ENCODE results near the gene SETDB2.

The SETDB2 gene

DNA sequence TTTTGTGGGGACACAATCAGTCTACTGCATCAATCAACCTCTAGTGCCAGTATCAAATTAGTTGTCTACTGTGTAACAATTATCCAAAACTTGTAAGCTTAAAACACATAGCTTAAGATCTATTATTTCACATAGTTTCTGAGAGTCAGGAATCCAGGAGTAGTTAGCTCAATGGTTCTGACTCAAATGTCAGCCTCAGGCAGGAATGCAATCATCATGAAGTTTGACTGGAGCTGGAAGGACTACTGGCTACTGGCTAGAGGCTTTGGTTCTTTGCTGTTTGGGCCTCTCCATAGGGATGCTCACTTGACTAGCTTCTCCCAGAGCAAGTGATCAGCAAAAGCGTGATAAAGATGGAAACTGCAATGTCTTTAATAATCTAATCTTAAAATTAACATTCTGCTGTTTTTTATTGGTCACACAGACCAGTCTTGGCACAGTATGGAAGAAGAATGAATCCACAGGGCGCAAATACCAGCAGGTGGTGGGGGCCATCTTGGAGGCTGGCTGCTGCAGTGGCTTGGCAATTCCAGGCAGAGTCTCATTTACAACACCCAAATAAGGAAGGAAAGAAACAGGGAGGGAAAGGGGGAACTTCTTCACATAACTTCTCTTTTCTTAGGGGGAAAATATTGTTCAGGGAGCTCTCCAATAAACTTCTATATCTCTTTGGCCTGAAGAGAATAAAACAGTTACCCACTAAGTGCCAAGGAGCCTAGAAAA is 15.9 kb upstream of the SETDB2 start:
- no peak for DNase-seq (ENCODE audit: low read depth in 1 of 2, low spot score in 1 of 2)

DNA sequence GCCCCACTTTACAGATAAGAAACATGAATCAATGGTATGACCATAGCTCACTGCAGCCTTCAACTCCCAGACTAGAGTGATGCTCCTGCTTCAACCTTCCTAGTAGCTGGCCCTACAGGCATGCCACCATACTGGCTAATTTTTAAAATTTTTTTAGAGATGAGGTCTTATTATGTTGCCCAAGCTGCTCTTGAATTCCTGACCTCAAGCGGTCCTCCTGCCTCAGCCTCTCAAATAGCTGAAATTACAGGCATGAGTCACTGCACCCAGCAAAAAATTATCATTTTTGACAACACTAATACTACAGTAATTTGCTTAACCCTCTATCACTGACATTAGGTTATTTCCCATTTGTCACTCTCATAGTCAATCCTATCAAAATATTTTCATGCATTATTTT is 15.0 kb upstream of the SETDB2 start:
- DNase-seq (ENCODE audit: low read depth in 1 of 2, low spot score in 1 of 2): no peak

DNA sequence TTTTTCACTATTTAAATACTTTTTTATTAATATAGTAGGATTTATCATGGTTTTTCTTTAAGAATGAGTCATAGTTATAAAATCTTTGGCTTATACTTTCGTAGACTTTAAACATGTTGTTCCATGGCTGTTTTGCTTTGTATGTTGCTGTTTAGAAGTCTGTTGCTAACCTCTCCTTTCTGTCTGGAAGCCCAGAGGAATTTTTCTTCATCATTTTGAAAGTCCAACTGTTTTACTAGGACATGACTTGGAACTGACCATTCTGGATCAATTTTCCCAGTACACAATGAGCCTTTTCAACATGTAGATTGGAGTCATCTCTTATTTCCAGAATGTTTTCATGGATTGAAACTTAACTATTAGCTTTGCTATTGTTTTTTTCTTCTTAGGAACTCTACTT is 8.1 kb upstream of the SETDB2 start:
- DNase-seq (ENCODE audit: low read depth in 1 of 2, low spot score in 1 of 2): no peak

DNA sequence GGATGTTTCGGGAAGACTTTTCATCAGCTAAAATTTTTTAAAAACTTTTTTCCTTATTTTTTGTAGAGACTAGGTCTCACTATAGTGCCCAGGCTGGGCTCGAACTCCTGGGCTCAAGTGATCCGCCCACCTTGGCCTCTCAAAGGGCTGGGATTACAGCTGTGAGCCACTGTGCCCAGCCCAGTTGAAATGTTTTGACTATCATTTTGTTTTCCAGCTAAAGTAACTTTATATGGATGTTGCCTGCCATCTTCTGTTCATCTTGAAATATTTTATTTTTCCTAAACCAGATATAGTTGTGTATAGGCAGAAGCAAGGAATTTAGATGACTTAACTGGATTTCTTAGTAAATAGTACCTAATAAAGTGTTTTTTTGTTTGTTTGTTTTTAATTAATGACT is 7.2 kb upstream of the SETDB2 start:
- no peak for DNase-seq (ENCODE audit: low read depth in 1 of 2, low spot score in 1 of 2)

DNA sequence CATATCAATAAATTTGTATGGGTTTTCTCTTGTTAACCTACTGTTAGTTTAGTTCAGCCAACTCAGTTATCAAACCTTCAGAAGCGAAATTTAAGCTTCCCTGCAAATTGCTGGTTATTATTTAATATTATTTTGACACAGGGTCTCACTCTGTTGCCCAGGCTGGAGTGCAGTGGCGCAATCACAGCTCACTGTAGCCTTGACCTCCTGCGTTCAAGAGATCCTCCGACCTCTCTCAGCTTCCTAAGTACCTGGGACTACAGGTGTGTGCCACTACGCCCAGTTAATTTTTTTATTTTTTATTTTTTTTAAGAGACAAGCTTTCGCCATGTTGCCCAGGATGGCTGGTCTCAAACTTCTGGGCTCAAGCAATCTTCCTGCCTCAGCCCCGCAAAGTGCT is 6.4 kb upstream of the SETDB2 start:
- no peak for DNase-seq (ENCODE audit: low read depth in 1 of 2, low spot score in 1 of 2)

DNA sequence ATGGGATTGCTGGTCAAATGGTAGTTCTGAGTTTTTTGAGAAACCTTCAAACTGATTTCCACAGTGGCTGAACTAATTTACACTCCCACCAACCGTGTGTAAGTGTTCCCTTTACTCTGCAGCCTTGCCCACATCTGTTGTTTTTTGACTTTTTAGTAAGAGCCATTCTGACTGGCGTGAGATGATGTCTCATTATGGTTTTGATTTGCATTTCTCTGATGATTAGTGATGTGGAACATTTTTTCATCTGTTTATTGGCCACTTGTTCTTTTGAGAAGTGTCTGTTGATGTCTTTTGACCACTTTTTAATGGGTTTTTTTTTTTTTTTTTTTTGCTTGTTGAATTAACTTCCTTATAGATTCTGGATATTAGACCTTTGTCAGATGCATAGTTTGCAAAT is 4.5 kb upstream of the SETDB2 start:
- DNase-seq (ENCODE audit: low read depth in 1 of 2, low spot score in 1 of 2): no peak

DNA sequence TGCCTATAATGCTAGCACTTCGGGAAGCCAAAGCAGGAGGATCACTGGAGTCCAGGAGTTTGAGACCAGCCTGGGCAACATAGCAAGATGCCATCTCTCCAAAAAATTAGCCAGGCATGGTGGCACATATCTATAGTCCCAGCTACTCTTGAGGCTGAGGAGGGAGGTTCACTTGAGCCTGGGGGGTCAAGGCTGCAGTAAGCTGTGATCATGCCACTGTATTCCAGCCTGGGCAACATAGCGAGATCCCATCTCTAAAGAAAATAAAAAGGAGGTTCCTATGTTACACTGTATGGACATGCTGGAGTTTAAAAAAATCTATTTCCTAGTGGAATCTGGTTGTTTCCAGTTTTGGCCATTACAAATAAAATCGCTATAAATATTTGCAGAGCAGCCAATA is 2.8 kb upstream of the SETDB2 start:
- no peak for DNase-seq (ENCODE audit: low read depth in 1 of 2, low spot score in 1 of 2)

DNA sequence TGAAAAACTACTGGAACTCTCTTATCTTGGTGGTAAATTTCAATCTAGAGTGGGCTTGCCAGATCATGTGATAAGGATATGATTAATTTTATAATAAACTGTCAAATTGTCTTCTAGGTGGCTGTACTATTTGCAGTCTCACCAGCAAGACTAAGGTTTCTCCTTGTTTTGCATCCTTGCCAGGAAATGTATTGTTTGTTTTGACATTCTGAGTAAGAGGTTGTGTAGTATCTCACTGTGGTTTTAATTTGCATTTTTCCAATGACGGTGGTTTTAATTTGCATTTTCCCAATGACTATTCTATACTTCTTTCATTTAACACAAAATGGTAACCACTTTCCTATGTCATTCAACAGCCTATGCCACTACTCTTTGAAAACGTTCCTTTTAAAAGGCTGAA is 2.2 kb upstream of the SETDB2 start:
- DNase-seq (ENCODE audit: low read depth in 1 of 2, low spot score in 1 of 2): no peak

DNA sequence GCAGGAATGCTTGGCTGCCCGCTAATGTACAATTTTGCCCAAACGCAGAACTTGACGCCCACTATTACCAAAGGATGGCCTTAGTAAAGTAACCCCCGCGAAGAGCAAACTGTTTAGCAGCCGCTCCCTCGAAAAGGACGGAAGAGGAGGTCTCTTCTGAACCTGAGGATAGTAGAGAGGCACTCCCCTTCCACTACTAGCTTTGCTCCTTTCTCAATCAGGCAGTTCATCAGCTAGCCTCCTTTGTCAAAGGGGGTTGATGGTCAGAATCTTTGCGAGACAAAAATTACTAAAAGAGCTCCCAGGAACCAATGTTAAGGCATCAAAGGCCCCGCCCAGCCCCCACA is 744 bp upstream of the SETDB2 start:
- DNase-seq (ENCODE audit: low read depth in 1 of 2, low spot score in 1 of 2): no peak

DNA sequence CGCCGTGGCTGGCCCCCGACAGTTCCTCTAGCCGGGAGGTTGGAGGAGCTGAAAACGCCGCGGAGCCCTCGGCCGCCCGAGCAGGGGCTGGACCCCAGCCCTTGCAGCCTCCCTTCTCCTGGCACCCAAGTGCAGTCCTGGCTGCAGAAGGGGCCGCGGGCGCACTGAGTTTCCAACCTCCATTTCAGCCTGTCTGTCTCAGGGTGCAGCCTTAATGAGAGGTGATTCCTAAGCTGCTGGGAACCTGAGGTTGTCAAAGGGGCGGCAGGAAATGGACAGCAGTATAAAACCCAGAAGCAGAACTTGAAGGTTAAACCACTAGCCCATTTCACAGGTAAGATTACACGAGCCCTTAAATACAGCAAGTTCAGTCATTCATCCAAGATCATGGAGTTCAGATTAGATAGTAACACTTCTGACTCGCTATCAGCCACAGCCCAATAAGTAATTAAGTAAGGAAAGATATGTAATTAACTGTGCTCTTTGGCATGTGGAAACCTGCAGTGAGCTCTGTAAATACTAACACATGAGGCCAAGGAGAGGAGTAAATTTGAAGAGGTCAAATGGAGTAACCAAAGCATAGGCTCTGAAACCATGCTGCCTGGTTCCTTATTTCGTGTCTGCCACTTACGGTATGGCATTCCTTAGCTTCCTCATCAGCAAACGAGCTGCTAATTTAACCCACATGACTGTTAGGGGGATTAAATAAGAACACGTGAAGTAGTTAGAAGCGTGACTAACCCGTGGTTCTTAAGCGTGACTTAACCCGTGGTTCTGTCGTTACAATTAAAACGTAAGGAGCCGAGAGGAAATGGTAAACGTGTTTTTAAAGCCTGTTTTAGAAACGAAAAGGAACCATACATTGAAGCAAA is 686 bp downstream of the SETDB2 start:
- DNase-seq (ENCODE audit: low read depth in 1 of 2, low spot score in 1 of 2): peak in 1 of 2 donors; percentile 41

DNA sequence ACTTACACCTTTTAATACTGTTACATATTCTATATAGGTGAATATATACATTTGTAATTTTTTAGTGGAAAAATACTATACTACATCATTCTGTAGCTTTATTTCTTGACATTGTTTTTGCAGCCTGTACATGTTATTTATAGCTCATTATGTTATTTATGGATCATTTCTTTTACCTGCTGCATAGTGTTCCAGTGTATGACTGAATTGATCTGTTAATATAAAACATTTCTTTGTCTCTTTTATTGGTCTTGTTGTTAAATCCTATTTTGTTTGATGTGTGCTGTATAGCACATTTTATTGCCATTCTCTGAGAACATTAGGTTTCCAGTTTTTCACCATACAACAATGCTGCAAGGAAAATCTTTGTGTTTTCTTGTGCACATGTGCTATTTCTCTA is 2.4 kb downstream of the SETDB2 start:
- no peak for DNase-seq (ENCODE audit: low read depth in 1 of 2, low spot score in 1 of 2)

DNA sequence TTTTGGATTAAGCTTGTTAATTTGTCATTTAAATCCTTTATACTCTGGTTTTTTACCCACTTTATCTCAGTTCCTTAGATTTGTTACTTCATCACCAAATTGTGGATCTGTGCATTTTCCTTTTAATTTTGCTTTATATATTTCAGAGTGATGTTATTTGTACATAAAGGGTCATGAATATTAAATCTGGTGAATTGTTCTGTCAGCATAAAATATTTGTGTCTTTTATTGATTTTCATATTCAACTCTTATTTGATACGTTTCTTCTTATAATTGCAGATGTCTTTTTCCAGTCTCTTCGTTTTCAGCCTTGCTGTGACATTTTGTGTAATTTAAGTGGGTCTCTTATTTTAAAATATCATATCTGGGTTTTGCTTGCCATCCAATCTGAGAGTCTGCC is 4.7 kb downstream of the SETDB2 start:
- DNase-seq (ENCODE audit: low read depth in 1 of 2, low spot score in 1 of 2): no peak

DNA sequence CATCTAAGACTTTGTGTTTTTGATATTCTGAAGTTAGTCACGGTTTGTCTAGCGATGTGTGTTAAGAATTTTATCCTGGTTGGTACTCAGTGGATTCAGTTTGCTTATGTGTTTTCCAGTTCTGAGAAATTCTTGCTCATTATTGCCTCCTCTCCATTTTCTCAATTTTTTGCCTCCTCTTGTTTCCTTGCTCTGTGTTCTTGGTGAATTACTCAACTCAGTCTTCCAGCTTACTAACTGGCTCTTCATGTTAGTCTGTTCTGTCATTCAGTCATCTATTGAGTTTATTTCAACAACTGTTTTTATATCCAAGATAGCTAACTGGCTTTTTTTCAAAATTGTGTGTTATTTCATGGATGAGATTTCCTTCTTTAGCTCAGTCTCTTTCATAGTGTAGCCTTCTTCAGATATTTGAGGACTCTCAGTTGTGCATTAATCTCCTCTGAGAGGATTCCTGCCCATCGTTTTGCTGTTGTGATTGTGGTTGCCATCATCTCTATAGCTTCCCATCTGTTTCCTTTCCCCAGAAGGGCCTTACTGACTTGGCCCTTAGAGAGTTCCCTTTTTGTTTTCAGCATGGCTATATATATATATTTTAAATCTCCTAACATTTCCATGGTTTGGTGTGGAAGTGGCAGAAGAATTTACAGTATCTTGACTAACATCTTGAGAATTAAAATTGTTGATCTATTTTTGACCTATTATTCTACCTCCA is 6.2 kb downstream of the SETDB2 start:
- no peak for DNase-seq (ENCODE audit: low read depth in 1 of 2, low spot score in 1 of 2)

DNA sequence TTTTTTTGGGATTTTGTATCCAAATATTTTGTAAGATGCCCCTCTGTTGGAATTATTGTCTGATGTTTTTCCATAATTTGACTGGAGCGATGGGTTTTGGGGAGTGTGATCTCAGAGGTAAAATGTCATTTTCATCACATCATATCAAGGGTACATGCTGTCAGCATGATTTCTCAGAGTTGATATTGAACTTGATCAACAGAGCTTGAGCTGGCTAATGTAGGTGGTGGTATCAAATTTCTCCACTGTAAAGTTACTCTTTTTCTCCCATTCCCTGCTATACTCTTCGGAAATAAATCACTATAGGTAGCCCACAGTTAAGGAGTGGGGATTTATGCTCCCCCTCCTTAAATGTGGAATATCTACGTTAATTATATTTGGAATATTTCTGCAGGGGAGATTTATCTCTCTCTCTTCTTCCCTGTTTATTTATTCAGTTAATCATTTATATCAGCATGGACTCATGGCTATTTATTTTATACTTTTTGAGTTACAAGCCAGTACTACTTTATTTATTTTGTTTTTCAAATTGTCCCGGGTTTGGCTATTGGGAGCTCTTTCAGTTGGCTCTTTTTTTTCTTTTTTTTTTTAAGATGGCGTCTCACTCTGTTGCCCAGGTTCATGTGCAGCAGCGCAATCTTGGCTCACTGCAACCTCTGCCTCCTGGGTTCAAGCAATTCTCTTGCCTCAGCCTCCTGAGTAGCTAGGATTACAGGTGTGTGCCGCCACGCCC is 8.8 kb downstream of the SETDB2 start:
- DNase-seq (ENCODE audit: low read depth in 1 of 2, low spot score in 1 of 2): no peak

DNA sequence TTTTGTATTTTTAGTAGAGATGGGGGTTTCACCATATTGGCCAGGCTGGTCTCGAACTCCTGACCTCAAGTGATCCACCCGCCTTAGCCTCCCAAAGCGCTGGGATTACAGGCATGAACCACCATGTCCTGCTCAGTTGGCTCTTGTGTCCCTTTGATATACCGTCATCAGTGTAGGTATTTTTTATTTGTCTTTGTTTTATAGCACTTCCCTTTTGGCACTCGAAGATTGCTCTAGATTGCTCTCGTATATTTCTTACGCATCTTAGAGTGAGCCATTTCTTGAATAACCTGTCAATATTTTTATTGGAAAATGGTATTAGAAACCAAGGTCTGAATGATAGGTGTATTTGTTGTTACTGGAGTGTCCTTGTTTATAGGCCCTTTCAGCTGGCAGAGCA is 9.4 kb downstream of the SETDB2 start:
- DNase-seq (ENCODE audit: low read depth in 1 of 2, low spot score in 1 of 2): no peak

DNA sequence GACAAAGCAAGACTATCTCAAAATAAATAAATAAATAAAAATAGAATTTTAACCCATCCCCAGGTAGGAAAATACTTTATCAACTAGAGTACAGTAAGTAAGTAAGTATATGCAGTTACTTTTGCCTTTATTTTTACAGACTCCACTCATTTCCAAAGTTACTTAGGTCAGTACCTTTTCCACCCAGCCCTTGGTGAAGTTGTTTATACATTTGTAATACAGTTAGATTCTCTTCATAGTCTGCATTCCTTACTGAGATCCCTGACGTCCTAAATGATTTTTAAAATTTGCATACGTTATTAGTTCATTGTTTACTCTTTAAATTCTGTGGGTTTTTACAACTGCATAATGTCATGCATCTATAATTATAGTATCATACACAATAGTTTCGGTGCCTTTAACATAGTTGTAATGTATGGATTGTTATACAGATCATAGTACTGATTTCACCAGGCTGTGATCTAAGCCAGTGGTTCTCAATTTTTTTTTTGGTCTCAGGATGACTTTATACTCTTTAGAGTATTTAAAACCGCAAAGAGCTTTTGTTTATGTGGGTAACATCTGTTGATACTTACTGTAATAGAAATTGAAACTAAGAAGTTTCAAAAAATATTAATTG is 10.4 kb downstream of the SETDB2 start:
- no peak for DNase-seq (ENCODE audit: low read depth in 1 of 2, low spot score in 1 of 2)

DNA sequence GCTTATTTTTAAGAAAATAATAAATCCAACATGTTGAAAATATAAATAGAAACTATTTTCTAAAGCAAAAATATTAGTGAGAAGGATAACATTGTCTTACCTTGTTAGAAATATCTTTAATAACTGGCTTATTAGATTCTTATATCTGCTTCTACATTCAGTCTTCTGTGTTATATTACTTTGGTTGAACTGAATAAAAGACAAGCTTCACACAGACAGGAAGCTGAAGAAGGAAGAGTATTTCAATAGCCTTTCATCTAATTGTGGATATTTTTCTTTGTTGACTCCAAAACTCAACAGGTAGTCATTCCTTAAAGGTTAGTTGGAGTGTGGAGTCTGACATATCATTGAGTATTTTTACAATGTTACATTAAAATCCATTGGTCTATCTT is 10.9 kb downstream of the SETDB2 start:
- DNase-seq (ENCODE audit: low read depth in 1 of 2, low spot score in 1 of 2): no peak

DNA sequence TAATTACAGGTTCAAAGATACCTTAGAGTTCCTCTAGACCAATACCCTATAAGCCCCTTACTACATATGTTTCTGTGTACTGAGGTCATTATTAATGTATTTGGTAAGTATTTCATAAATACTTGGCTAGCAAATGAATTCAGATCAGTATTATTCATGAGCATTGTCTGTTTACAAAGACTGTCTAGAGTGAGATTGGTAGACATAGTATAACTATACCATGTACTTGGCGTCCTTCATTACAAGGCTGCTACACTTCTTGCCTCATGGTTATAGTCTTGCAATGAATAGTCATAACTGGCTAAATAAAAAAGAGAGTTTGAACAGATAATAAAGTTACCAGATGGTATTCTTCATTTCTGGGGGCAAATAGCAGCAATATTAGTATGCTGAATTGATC is 12.1 kb downstream of the SETDB2 start:
- DNase-seq (ENCODE audit: low read depth in 1 of 2, low spot score in 1 of 2): no peak

DNA sequence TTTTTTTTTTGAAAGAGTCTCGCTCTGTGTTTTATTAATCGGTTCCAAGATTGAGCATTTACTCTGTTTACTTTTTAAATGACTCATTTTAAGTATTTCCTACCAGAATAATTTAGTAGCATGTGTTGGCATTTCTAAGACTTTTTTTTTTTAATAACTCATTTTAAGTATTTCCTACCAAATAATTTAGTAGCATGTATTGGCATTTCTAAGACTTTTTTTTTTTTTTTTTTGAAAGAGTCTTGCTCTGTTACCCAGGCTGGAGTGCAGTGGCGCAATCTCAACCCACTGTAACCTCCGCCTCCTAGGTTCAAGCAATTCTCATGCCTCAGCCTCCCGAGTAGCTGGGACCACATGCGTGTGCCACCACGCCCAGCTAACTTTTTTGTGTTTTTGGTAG is 13.1 kb downstream of the SETDB2 start:
- no peak for DNase-seq (ENCODE audit: low read depth in 1 of 2, low spot score in 1 of 2)

DNA sequence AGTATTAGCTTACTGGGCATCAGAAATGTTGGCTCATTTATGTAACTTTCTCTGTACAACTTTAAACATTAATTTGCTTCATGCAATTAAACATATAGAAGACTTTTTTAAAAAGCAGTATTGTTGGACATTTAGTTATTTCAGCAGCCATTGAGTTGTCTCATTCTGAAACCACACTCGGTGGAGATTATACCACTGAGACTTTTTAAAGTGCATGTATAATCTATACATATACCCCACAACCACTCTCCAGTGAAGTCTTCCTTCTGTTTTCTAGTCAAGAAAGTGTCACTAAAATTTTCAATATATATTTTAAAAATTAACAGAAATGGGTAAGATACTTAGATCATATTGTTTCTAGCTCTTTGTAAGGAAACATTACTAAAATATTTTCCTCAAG is 15.5 kb downstream of the SETDB2 start:
- DNase-seq (ENCODE audit: low read depth in 1 of 2, low spot score in 1 of 2): no peak

DNA sequence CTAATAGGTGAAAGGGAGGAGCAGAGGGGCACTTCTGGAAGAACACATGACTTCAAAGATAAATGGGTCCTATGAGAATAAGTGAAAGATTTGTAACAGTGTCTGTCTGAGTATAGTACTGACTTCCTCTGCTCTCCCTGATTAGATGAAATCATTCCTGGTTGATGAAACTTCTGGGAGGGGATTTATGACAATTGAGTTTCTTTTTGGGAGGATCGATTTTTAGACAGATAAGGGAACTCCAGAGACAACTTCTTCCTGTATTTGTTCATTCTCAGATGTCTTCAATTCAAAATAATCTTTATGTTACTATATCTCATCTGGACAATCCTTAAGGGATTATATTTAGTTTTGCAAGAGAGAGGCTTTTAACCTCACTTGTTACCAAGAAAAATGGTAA is 20.0 kb downstream of the SETDB2 start:
- no peak for DNase-seq (ENCODE audit: low read depth in 1 of 2, low spot score in 1 of 2)
